ENCODE results near the gene RHAG.

RHAG gene

DNA sequence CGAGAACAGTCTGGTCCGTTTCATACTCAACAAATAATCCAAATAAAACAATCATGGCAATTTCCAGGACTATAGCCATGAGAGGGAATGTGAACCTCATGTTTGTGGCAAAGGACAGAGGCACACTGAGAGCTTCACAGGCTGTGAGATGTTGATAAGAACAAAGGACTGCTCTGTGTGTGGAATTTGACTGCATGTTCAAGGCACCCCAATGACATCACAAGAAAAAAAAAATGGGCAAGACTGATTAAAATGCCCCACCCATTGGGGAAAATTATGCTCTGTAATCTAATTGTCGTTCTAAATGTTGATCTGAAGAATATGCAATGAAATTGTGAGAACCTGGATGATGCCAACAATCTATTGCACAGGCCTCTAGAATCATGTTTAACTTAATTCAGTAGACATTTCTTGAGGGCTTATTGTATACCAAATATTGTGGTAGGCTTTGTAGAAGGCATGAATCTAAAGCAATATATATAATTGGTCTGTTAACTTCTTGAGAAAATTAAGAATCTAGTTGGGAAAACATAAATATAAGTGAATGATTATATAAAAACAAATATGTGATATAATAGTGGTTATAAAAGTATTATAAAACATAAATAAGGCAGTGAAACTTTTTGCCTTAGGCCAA, at the start of gene RHAG:
Gene RHAG, minus strand, starts transcription at position 127 of the 637 bp plus-strand sequence. Its CDS starts 27 bp downstream, at position 100.
- no peak for TF ChIP-seq CTCF (IDR thresholded peaks at IDR 0.05; ENCODE audit: low read depth, low read length, missing control alignments)
- no peak within 1 kb of the TSS for H3K4me3 ChIP-seq (replicated peaks; ENCODE audit: low read depth, low read length)
- no peak for DNase-seq (ENCODE audit: extremely low read depth, low read depth)

- no peak overlapping the region for H3K4me3 ChIP-seq (replicated peaks; ENCODE audit: low read depth, low read length)
- no peak for TF ChIP-seq CTCF (IDR thresholded peaks at IDR 0.05; ENCODE audit: low read depth, low read length, missing control alignments)
- no peak for DNase-seq (ENCODE audit: extremely low read depth, low read depth)
These were observed 40.1 kb upstream of the RHAG start for GRCh38 chr6:49676671-49677281.

- DNase-seq (ENCODE audit: extremely low read depth, low read depth): no peak
- H3K4me3 ChIP-seq (replicated peaks; ENCODE audit: low read depth, low read length): no peak overlapping the region
- no peak for TF ChIP-seq CTCF (IDR thresholded peaks at IDR 0.05; ENCODE audit: low read depth, low read length, missing control alignments)
These were observed 39.2 kb upstream of the RHAG start for GRCh38 chr6:49675816-49676215.

- H3K4me3 ChIP-seq (replicated peaks; ENCODE audit: low read depth, low read length): no peak overlapping the region
- TF ChIP-seq CTCF (IDR thresholded peaks at IDR 0.05; ENCODE audit: low read depth, low read length, missing control alignments): no peak
- DNase-seq (ENCODE audit: extremely low read depth, low read depth): no peak
These were observed 31.5 kb upstream of the RHAG start for GRCh38 chr6:49668083-49668511.

DNA sequence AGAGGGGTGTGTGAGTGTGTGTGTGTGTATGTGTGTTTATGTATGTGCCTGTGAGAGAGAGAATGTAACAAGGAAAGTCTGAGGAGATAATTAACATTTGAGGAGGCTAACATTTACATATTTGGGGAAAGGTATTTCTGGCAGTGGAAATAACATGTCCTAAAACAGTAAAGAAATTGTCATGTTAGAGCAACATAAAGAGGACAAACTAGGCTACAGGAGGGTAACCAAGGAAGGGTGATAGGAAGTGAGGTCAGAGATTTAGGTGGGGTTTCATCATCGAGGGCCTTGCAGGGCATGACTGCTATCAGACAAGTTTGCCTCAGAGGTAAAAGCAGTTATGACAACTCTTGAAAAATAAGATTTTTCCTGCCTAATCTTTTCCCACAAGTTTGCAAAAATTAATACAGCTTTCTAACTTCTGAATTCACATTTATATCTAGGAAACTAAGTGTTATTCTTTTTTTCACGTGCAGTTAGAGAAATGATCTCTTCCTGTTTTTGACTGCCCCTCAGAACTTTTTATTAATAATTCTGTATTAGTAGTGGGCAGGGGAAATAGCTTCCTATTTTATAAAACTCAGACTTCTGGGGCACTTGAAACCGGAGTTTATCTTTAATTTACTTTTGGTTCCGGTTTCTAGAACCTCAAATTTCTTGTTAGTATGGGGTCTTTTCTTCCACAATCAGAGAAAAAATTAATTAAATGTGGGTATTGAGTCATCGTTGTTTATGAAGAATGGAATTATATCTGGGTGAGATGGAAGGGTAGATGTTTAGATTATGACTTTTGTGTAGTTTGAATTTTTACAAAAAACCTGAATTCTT, 30.5 kb upstream of the RHAG start:
- H3K4me3 ChIP-seq (replicated peaks; ENCODE audit: low read depth, low read length): no peak overlapping the region
- no peak for TF ChIP-seq CTCF (IDR thresholded peaks at IDR 0.05; ENCODE audit: low read depth, low read length, missing control alignments)
- DNase-seq (ENCODE audit: extremely low read depth, low read depth): no peak

DNA sequence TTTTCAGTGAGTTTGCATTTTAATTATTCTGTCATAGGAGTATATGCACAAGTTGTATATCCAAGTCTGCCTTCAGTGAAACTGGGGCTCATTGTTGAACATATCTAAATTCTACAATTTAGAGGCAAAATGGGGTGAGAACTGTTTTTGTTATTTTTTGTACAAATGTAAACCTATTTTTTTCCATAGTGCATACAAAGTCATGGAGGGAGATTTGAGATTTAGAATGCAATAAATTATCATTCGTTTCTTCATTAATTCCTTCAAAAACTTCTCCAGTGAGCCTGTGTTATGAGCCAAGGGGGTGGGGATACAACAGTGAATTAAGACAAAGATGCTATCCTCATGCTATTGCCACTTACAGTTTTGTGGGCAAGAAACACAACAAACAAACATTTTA, 29.8 kb upstream of the RHAG start:
- no peak overlapping the region for H3K4me3 ChIP-seq (replicated peaks; ENCODE audit: low read depth, low read length)
- no peak for TF ChIP-seq CTCF (IDR thresholded peaks at IDR 0.05; ENCODE audit: low read depth, low read length, missing control alignments)
- no peak for DNase-seq (ENCODE audit: extremely low read depth, low read depth)

Measured in HFF-Myc (cell line).